GM21528 (cell line): Measurements from ENCODE around the gene RTL10.

Experiments used
- ATAC-seq: cut with Tn5 transposase; IDR thresholded peaks from one replicate; pipeline ENCODE4 v1.9.1; 2021; ENCODE audit warnings: mild to moderate bottlenecking, moderate library complexity; ENCODE audit not compliant: unreplicated experiment, low FRiP score

RTL10 gene

GRCh38 chr22:19826619-19826950 is 28.1 kb downstream of the RTL10 start:
- no peak for ATAC-seq

GRCh38 chr22:19825904-19826618 is 28.6 kb downstream of the RTL10 start:
- no peak for ATAC-seq

GRCh38 chr22:19824926-19825339 is 29.7 kb downstream of the RTL10 start:
- ATAC-seq: no peak

- no peak for ATAC-seq
Measured at GRCh38 chr22:19824212-19824925, 30.3 kb downstream of the RTL10 start.

- ATAC-seq: no peak
Measured at GRCh38 chr22:19823902-19824211, 30.8 kb downstream of the RTL10 start.

GRCh38 chr22:19823191-19823901 is 31.3 kb downstream of the RTL10 start:
- no peak for ATAC-seq

- no peak for ATAC-seq
Measured at GRCh38 chr22:19822301-19823117, 32.2 kb downstream of the RTL10 start.

- ATAC-seq: no peak
Measured at GRCh38 chr22:19821523-19822300, 33.0 kb downstream of the RTL10 start.

- no peak for ATAC-seq
Measured at GRCh38 chr22:19820880-19821522, 33.7 kb downstream of the RTL10 start.

GRCh38 chr22:19819911-19820879 is 34.5 kb downstream of the RTL10 start:
- no peak for ATAC-seq

- no peak for ATAC-seq
Measured at GRCh38 chr22:19819208-19819910, 35.3 kb downstream of the RTL10 start.

- no peak for ATAC-seq
Measured at GRCh38 chr22:19818324-19819207, 36.1 kb downstream of the RTL10 start.

GRCh38 chr22:19816372-19817119 is 38.1 kb downstream of the RTL10 start:
- no peak for ATAC-seq

- ATAC-seq: no peak
Measured at GRCh38 chr22:19815823-19816290, 38.8 kb downstream of the RTL10 start.

- ATAC-seq: no peak
Measured at GRCh38 chr22:19815093-19815822, 39.4 kb downstream of the RTL10 start.
